ENCODE measurements around the gene KCNE4. TPM values are rescaled to one million over a fixed set of nuclear protein-coding genes. Genes with fewer than 3 reads are reported as not detected.

The KCNE4 gene
- polyA plus RNA-seq, 1 donor from 2014 or later, result not detected

GRCh38 chr2:223039618-223040017, 12.4 kb upstream of the KCNE4 start:
- Histone ChIP-seq H3F3A (ENCODE audit: insufficient read depth, low read length, poor library complexity, severe bottlenecking) (no peaks in the 10 kb centered on the region), H3K9me2 (ENCODE audit: insufficient read depth, low read length) (no peaks in the 10 kb centered on the region), H3K27me3 (ENCODE audit: insufficient read depth, low read depth, low read length) (no peaks in the 10 kb centered on the region), H3K9me3 (ENCODE audit: low read length) (no peaks in the 10 kb centered on the region), H2AFZ (ENCODE audit: low read depth, low read length) (no peak overlapping the region), H3K9ac (ENCODE audit: low read length) (no peak overlapping the region), H4K20me1 (ENCODE audit: insufficient read depth) (no peaks in the 10 kb centered on the region), H3K79me2 (replicated peaks; ENCODE audit: insufficient read depth, low read length) (no peaks in the 10 kb centered on the region), H3K36me3 (ENCODE audit: insufficient read depth, low read length) (no peaks in the 10 kb centered on the region), H3K27ac (ENCODE audit: low read length) (no peak overlapping the region), H3K4me3 (ENCODE audit: low read length) (no peak overlapping the region), H3K4me2 (ENCODE audit: low read length) (no peak overlapping the region)
- TF ChIP-seq SMC3 (conservative IDR thresholded peaks at IDR 0.05; ENCODE audit: poor library complexity) (no peak), EP300 (conservative IDR thresholded peaks at IDR 0.05; ENCODE audit: poor library complexity, severe bottlenecking) (no peak)

DNA sequence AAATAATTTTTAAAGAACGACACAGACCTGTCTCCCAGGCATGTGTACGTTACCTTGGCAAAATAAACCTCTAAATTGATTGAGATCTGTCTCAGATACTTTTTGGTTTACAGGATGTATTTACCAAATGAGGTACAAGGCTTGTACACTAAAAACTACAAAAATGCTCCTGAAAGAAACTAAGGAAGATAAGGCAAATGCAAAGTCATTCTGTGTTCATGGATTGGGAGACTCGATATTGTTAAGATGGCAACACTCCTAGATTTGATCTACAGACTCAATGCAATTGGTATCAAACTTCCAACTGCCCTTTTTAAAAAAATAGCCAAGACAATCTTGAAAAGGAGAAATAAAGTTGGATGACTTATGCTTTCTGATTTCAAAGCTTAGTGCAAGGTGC, 11.5 kb upstream of the KCNE4 start:
- Histone ChIP-seq H3F3A (ENCODE audit: insufficient read depth, low read length, poor library complexity, severe bottlenecking) (no peaks in the 10 kb centered on the region), H3K4me2 (ENCODE audit: low read length) (no peak overlapping the region), H2AFZ (ENCODE audit: low read depth, low read length) (no peak overlapping the region), H3K9ac (ENCODE audit: low read length) (no peak overlapping the region), H3K27ac (ENCODE audit: low read length) (no peak overlapping the region), H3K79me2 (replicated peaks; ENCODE audit: insufficient read depth, low read length) (no peaks in the 10 kb centered on the region), H3K9me3 (ENCODE audit: low read length) (no peaks in the 10 kb centered on the region), H3K9me2 (ENCODE audit: insufficient read depth, low read length) (no peaks in the 10 kb centered on the region), H4K20me1 (ENCODE audit: insufficient read depth) (no peaks in the 10 kb centered on the region), H3K36me3 (ENCODE audit: insufficient read depth, low read length) (no peaks in the 10 kb centered on the region), H3K27me3 (ENCODE audit: insufficient read depth, low read depth, low read length) (no peaks in the 10 kb centered on the region), H3K4me3 (ENCODE audit: low read length) (no peak overlapping the region)
- TF ChIP-seq, protein P1, sequence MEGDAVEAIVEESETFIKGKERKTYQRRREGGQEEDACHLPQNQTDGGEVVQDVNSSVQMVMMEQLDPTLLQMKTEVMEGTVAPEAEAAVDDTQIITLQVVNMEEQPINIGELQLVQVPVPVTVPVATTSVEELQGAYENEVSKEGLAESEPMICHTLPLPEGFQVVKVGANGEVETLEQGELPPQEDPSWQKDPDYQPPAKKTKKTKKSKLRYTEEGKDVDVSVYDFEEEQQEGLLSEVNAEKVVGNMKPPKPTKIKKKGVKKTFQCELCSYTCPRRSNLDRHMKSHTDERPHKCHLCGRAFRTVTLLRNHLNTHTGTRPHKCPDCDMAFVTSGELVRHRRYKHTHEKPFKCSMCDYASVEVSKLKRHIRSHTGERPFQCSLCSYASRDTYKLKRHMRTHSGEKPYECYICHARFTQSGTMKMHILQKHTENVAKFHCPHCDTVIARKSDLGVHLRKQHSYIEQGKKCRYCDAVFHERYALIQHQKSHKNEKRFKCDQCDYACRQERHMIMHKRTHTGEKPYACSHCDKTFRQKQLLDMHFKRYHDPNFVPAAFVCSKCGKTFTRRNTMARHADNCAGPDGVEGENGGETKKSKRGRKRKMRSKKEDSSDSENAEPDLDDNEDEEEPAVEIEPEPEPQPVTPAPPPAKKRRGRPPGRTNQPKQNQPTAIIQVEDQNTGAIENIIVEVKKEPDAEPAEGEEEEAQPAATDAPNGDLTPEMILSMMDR (IDR thresholded peaks at IDR 0.05; ENCODE audit: poor library complexity, severe bottlenecking), result no peak
- TF ChIP-seq, protein P2, sequence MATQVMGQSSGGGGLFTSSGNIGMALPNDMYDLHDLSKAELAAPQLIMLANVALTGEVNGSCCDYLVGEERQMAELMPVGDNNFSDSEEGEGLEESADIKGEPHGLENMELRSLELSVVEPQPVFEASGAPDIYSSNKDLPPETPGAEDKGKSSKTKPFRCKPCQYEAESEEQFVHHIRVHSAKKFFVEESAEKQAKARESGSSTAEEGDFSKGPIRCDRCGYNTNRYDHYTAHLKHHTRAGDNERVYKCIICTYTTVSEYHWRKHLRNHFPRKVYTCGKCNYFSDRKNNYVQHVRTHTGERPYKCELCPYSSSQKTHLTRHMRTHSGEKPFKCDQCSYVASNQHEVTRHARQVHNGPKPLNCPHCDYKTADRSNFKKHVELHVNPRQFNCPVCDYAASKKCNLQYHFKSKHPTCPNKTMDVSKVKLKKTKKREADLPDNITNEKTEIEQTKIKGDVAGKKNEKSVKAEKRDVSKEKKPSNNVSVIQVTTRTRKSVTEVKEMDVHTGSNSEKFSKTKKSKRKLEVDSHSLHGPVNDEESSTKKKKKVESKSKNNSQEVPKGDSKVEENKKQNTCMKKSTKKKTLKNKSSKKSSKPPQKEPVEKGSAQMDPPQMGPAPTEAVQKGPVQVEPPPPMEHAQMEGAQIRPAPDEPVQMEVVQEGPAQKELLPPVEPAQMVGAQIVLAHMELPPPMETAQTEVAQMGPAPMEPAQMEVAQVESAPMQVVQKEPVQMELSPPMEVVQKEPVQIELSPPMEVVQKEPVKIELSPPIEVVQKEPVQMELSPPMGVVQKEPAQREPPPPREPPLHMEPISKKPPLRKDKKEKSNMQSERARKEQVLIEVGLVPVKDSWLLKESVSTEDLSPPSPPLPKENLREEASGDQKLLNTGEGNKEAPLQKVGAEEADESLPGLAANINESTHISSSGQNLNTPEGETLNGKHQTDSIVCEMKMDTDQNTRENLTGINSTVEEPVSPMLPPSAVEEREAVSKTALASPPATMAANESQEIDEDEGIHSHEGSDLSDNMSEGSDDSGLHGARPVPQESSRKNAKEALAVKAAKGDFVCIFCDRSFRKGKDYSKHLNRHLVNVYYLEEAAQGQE (IDR thresholded peaks at IDR 0.05; ENCODE audit: borderline replicate concordance), result no peak
- TF ChIP-seq TAF1 (IDR thresholded peaks at IDR 0.05; ENCODE audit: low read depth), result no peak
- TF ChIP-seq RAD21 (conservative IDR thresholded peaks at IDR 0.05), result no peak
- no peak for TF ChIP-seq MXI1 (conservative IDR thresholded peaks at IDR 0.05; ENCODE audit: poor library complexity, severe bottlenecking)
- no peak for TF ChIP-seq EZH2 (IDR thresholded peaks at IDR 0.05; ENCODE audit: borderline replicate concordance, insufficient read depth, low read length, poor library complexity, severe bottlenecking)
- TF ChIP-seq EP300 (conservative IDR thresholded peaks at IDR 0.05; ENCODE audit: poor library complexity, severe bottlenecking), result no peak
- TF ChIP-seq POLR2AphosphoS5 (IDR thresholded peaks at IDR 0.05), result no peak
- no peak for TF ChIP-seq SMC3 (conservative IDR thresholded peaks at IDR 0.05; ENCODE audit: poor library complexity)
